Thoracic aorta (tissue), 2 donors: ENCODE measurements around the gene STRADB. TPM values are rescaled to one million over a fixed set of nuclear protein-coding genes. Genes with fewer than 3 reads are reported as not detected.
"Not testable (repeated sequence)": the region's sequence is repeated elsewhere in the genome, so short reads cannot be mapped to it uniquely, and the experiment has no call there.

Experiments used
- ATAC-seq: fragments of 150-250 bp; one replicate; pipeline ENCODE4 v1.8.0; 2017; ENCODE audit warnings: low read depth; ENCODE audit not compliant: insufficient number of reproducible peaks, low FRiP score
- DNase-seq: peaks from one replicate; pipeline ENCODE4 v3.0.0-alpha.2; 2020; ENCODE audit warnings: low spot score
- H3K27ac ChIP-seq, 2 donors: fragments of 200-600 bp; sonication (generic); 1 replicate in 1 of 2; 2 replicates in 1 of 2; pipeline ENCODE4 v1.5.1; 2016; ENCODE audit warnings: mild to moderate bottlenecking in 2 of 2, moderate library complexity in 2 of 2
- H3K27me3 ChIP-seq: fragments of 200-600 bp; sonication (generic); replicated peaks from 2 replicates; pipeline ENCODE4 v1.6.0; 2016; ENCODE audit warnings: mild to moderate bottlenecking; ENCODE audit not compliant: insufficient read depth
- H3K36me3 ChIP-seq: fragments of 200-600 bp; sonication (generic); one replicate; pipeline ENCODE4 v1.5.1; 2016
- H3K4me1 ChIP-seq, 2 donors: fragments of 200-600 bp; sonication (generic); 1 replicate in 1 of 2; 2 replicates in 1 of 2; pipeline versions ENCODE4 v1.5.1 to v1.6.0; 2016; ENCODE audit warnings: low read depth in 2 of 2, mild to moderate bottlenecking in 1 of 2; ENCODE audit not compliant: control insufficient read depth in 1 of 2
- H3K4me3 ChIP-seq: fragments of 200-600 bp; sonication (generic); 2 replicates; pipeline ENCODE4 v1.5.1; 2016; ENCODE audit warnings: mild to moderate bottlenecking
- H3K9me3 ChIP-seq: fragments of 200-600 bp; sonication (generic); 2 replicates; pipeline ENCODE4 v1.5.1; 2016
- CTCF ChIP-seq: fragments of 200-600 bp; sonication (generic); IDR thresholded peaks from one replicate; pipeline ENCODE4 v1.5.1; 2019; ENCODE audit warnings: antibody characterized with exemption
- total RNA-seq, 2 donors: library from RNA; depleted of rRNA; stranded (reverse); fragments of >200 nt; gene quantifications; one replicate each; pipeline versions ENCODE4 v1.1.0 to v1.2.3, GENCODE V29; 2016

STRADB gene
- total RNA-seq, 2 donors from 2014 or later: 8.7 to 13.8 TPM

GRCh38 chr2:201419986-201420385 is 31.6 kb upstream of the STRADB start:
- H3K36me3 ChIP-seq: no peaks in the 10 kb centered on the region
- no peak for DNase-seq
- peaks cover 29 to 62% of the 10 kb centered on the region in 2 donors for H3K4me1 ChIP-seq
- H3K27me3 ChIP-seq: no peaks in the 10 kb centered on the region
- H3K4me3 ChIP-seq: no peak overlapping the region
- TF ChIP-seq CTCF: no peak
- H3K9me3 ChIP-seq: no peaks in the 10 kb centered on the region
- H3K27ac ChIP-seq: peak overlapping the region in 1 of 2 donors; percentile 14
- no peak for ATAC-seq

GRCh38 chr2:201420442-201421113 is 31.0 kb upstream of the STRADB start:
- H3K27ac ChIP-seq: peak overlapping the region in 1 of 2 donors; percentile 14
- TF ChIP-seq CTCF: no peak
- ATAC-seq: no peak

DNA sequence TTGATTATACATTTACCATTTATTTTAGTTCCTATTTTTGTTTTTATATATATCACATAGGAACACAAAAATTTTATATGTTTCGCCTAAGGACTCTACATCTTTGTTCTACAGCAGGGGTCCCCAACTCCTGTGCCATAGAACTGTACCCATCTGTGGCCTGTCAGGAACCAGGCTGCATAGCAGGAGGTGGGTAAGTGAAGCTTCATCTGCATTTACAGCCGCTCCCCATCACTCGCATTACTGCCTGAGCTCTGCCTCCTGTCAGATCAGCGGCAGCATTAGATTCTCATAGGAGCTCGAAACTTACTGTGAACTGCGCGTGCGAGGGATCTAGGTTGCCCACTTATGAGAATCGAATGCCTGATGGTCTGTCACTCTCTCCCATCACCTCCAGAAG is 25.6 kb upstream of the STRADB start:
- Histone ChIP-seq H3K9me3 (no peaks in the 10 kb centered on the region), H3K27me3 (no peaks in the 10 kb centered on the region), H3K4me3 (no peak overlapping the region), H3K36me3 (no peaks in the 10 kb centered on the region), H3K4me1 (peaks cover 10 to 39% of the 10 kb centered on the region in 2 donors), H3K27ac (peak overlapping the region in 1 of 2 donors; percentile 35)
- ATAC-seq: no peak
- no peak for TF ChIP-seq CTCF
- DNase-seq: no peak

More at GRCh38 chr2:201420442-201421113, 31.0 kb upstream of the STRADB start:
- DNase-seq: no peak
- no peaks in the 10 kb centered on the region for H3K9me3 ChIP-seq
- no peak overlapping the region for H3K4me3 ChIP-seq
- no peaks in the 10 kb centered on the region for H3K27me3 ChIP-seq
- H3K36me3 ChIP-seq: no peaks in the 10 kb centered on the region
- peaks cover 28 to 57% of the 10 kb centered on the region in 2 donors for H3K4me1 ChIP-seq

GRCh38 chr2:201428366-201428765 is 23.2 kb upstream of the STRADB start:
- peaks cover 30 to 46% of the 10 kb centered on the region in 2 donors for H3K4me1 ChIP-seq
- H3K27ac ChIP-seq, H3K36me3 ChIP-seq, H3K9me3 ChIP-seq, H3K27me3 ChIP-seq, DNase-seq, H3K4me3 ChIP-seq, ATAC-seq: not testable (repeated sequence)

GRCh38 chr2:201429835-201430234 is 21.7 kb upstream of the STRADB start:
- not testable (repeated sequence) for H3K4me3 ChIP-seq
- H3K27ac ChIP-seq: peak overlapping the region in 1 of 2 donors; percentile 25

GRCh38 chr2:201430322-201430721 is 21.2 kb upstream of the STRADB start:
- not testable (repeated sequence) for H3K27me3 ChIP-seq, H3K36me3 ChIP-seq, H3K27ac ChIP-seq, ATAC-seq, H3K4me3 ChIP-seq, DNase-seq, H3K9me3 ChIP-seq
- peaks cover 27 to 49% of the 10 kb centered on the region in 2 donors for H3K4me1 ChIP-seq

More at GRCh38 chr2:201429835-201430234, 21.7 kb upstream of the STRADB start:
- not testable (repeated sequence) for H3K9me3 ChIP-seq, DNase-seq, ATAC-seq, H3K27me3 ChIP-seq, H3K36me3 ChIP-seq
- peaks cover 31 to 46% of the 10 kb centered on the region in 2 donors for H3K4me1 ChIP-seq
